Fibroblast of lung (primary cell): ENCODE results near the gene ZDHHC22.

Source experiments
- EZH2 ChIP-seq: IDR thresholded peaks from 2 replicates; pipeline ENCODE4 v1.5.1; 2012; ENCODE audit warnings: low read length, control low read depth, mild to moderate bottlenecking; ENCODE audit errors: missing control alignments
- TF ChIP-seq, protein P1 (sequence below), 2 donors: IDR thresholded peaks in 1 of 2; conservative IDR thresholded peaks in 1 of 2; 1 replicate in 1 of 2; 2 replicates in 1 of 2; pipeline ENCODE4 v1.5.1; 2011 to 2012; ENCODE audit warnings: low read length in 2 of 2, control low read depth in 1 of 2, inconsistent platforms in 1 of 2, low read depth in 1 of 2, mild to moderate bottlenecking in 1 of 2

DNA sequence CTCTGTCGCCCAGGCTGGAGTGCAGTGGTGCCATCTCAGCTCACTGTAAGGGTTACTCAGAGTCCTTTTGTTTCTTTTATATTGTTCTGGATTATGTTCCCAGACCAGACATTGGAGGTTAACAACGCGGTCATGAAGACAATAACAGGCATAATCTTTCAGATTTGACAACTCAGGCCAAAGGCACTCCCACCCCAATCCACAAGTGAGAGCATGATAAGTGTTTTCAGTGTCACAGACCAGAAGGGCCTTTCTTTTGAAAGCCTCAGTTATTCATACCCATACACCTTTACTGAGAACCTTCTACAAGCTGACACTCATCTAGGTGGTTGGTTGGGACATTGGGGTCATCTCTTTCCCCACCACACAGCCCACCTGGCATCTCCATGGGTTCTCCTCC lies 37.1 kb upstream of the ZDHHC22 start:
- TF ChIP-seq, protein P1, sequence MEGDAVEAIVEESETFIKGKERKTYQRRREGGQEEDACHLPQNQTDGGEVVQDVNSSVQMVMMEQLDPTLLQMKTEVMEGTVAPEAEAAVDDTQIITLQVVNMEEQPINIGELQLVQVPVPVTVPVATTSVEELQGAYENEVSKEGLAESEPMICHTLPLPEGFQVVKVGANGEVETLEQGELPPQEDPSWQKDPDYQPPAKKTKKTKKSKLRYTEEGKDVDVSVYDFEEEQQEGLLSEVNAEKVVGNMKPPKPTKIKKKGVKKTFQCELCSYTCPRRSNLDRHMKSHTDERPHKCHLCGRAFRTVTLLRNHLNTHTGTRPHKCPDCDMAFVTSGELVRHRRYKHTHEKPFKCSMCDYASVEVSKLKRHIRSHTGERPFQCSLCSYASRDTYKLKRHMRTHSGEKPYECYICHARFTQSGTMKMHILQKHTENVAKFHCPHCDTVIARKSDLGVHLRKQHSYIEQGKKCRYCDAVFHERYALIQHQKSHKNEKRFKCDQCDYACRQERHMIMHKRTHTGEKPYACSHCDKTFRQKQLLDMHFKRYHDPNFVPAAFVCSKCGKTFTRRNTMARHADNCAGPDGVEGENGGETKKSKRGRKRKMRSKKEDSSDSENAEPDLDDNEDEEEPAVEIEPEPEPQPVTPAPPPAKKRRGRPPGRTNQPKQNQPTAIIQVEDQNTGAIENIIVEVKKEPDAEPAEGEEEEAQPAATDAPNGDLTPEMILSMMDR (conservative IDR thresholded peaks at IDR 0.05 in 1 of 2, IDR thresholded peaks at IDR 0.05 in 1 of 2; ENCODE audit: low read depth in 1 of 2, low read length in 2 of 2): no peak
- TF ChIP-seq EZH2: no peak
